Medulla oblongata (tissue), 1 donor: Measurements from ENCODE around the gene C16orf74.

Source experiments
- DNase-seq: peaks from one replicate; pipeline ENCODE4 v3.0.0-alpha.2; 2015; ENCODE audit errors: extremely low spot score

The C16orf74 gene

GRCh38 chr16:85750827-85751697, at the start of gene C16orf74:
C16orf74 (minus strand) TSS chr16:85751096; CDS start chr16:85735217, 15,879 bp downstream.
- no peak for DNase-seq

- no peak for DNase-seq
Measured at GRCh38 chr16:85800321-85800669, 49.4 kb upstream of the C16orf74 start.

- peak; percentile 94 for DNase-seq
Measured at GRCh38 chr16:85799497-85800320, 48.8 kb upstream of the C16orf74 start, which contains the start of the genes COX4I1 and EMC8. COX4I1 (plus strand) TSS chr16:85799695; CDS start chr16:85801206, 1,511 bp downstream. EMC8 (minus strand) TSS chr16:85799544; CDS start chr16:85799295, 249 bp downstream.

- no peak for DNase-seq
Measured at GRCh38 chr16:85798901-85799496, 48.1 kb upstream of the C16orf74 start.

- no peak for DNase-seq
Measured at GRCh38 chr16:85798283-85798776, 47.4 kb upstream of the C16orf74 start.

- DNase-seq: no peak
Measured at GRCh38 chr16:85796599-85796998, 45.7 kb upstream of the C16orf74 start.

- no peak for DNase-seq
Measured at GRCh38 chr16:85796152-85796551, 45.3 kb upstream of the C16orf74 start.

GRCh38 chr16:85794696-85795095, 43.8 kb upstream of the C16orf74 start:
- DNase-seq: no peak

GRCh38 chr16:85793662-85794298, 42.9 kb upstream of the C16orf74 start:
- no peak for DNase-seq

GRCh38 chr16:85789773-85790172, 38.9 kb upstream of the C16orf74 start:
- no peak for DNase-seq

- no peak for DNase-seq
Measured at GRCh38 chr16:85788819-85789218, 37.9 kb upstream of the C16orf74 start.

- DNase-seq: no peak
Measured at GRCh38 chr16:85785927-85786326, 35.0 kb upstream of the C16orf74 start.

GRCh38 chr16:85784813-85785212, 33.9 kb upstream of the C16orf74 start:
- no peak for DNase-seq

GRCh38 chr16:85783441-85783840, 32.5 kb upstream of the C16orf74 start:
- no peak for DNase-seq

- DNase-seq: peak; percentile 31
Measured at GRCh38 chr16:85782451-85782850, 31.6 kb upstream of the C16orf74 start.

- DNase-seq: peak; percentile 67
Measured at GRCh38 chr16:85781695-85782370, 30.9 kb upstream of the C16orf74 start.

- DNase-seq: no peak
Measured at GRCh38 chr16:85781156-85781555, 30.3 kb upstream of the C16orf74 start.

GRCh38 chr16:85780281-85780680, 29.4 kb upstream of the C16orf74 start:
- DNase-seq: no peak

GRCh38 chr16:85778873-85779272, 28.0 kb upstream of the C16orf74 start:
- DNase-seq: no peak

GRCh38 chr16:85777583-85778310, 26.9 kb upstream of the C16orf74 start:
- no peak for DNase-seq
